ENCODE data around the gene CRTC3.
"Not testable (repeated sequence)": the region's sequence is repeated elsewhere in the genome, so short reads cannot be mapped to it uniquely, and the experiment has no call there.

CRTC3 gene

GRCh38 chr15:90529371-90530249 is at the start of gene CRTC3:
TSS of gene CRTC3 (plus strand) at chr15:90529923. CDS start at chr15:90530072, 149 bp downstream.
- DNase-seq = peak; percentile 45 to 48

- peak; percentile 56 to 79 for DNase-seq
Measured at GRCh38 chr15:90481023-90481422, 48.7 kb upstream of the CRTC3 start.

- DNase-seq = peak in 1 of 2 donors; percentile 34
Measured at GRCh38 chr15:90482124-90483011, 47.4 kb upstream of the CRTC3 start.

GRCh38 chr15:90483012-90483307 is 46.8 kb upstream of the CRTC3 start:
- DNase-seq = no peak

GRCh38 chr15:90483637-90484036 is 46.1 kb upstream of the CRTC3 start:
- DNase-seq = no peak

GRCh38 chr15:90487186-90487585 is 42.5 kb upstream of the CRTC3 start:
- DNase-seq = no peak

- DNase-seq = no peak
Measured at GRCh38 chr15:90489514-90489913, 40.2 kb upstream of the CRTC3 start.

- DNase-seq = no peak
Measured at GRCh38 chr15:90489944-90490343, 39.8 kb upstream of the CRTC3 start.

GRCh38 chr15:90493647-90494046 is 36.1 kb upstream of the CRTC3 start:
- DNase-seq = no peak

- peak in 1 of 2 donors; percentile 36 for DNase-seq
Measured at GRCh38 chr15:90495067-90495466, 34.7 kb upstream of the CRTC3 start.

GRCh38 chr15:90496791-90497190 is 32.9 kb upstream of the CRTC3 start:
- peak; percentile 69 to 74 for DNase-seq

GRCh38 chr15:90497376-90497775 is 32.3 kb upstream of the CRTC3 start:
- peak; percentile 15 to 19 for DNase-seq

- DNase-seq = no peak
Measured at GRCh38 chr15:90497912-90498311, 31.8 kb upstream of the CRTC3 start.

GRCh38 chr15:90500171-90500570 is 29.6 kb upstream of the CRTC3 start:
- peak; percentile 66 to 81 for DNase-seq

- DNase-seq = no peak
Measured at GRCh38 chr15:90501898-90502297, 27.8 kb upstream of the CRTC3 start.

GRCh38 chr15:90510781-90511180 is 18.9 kb upstream of the CRTC3 start:
- DNase-seq = not testable (repeated sequence)

GRCh38 chr15:90511211-90511618 is 18.5 kb upstream of the CRTC3 start:
- not testable (repeated sequence) for DNase-seq

- peak in 1 of 2 donors; percentile 32 for DNase-seq
Measured at GRCh38 chr15:90512276-90512675, 17.4 kb upstream of the CRTC3 start.

GRCh38 chr15:90512981-90513380 is 16.7 kb upstream of the CRTC3 start:
- DNase-seq = peak; percentile 56 to 59

GRCh38 chr15:90513448-90513847 is 16.3 kb upstream of the CRTC3 start:
- no peak for DNase-seq

GRCh38 chr15:90513893-90514292 is 15.8 kb upstream of the CRTC3 start:
- not testable (repeated sequence) for DNase-seq

GRCh38 chr15:90519688-90520087 is 10.0 kb upstream of the CRTC3 start:
- DNase-seq = no peak

GRCh38 chr15:90520365-90520764 is 9.4 kb upstream of the CRTC3 start:
- no peak for DNase-seq

GRCh38 chr15:90523373-90523772 is 6.3 kb upstream of the CRTC3 start:
- no peak for DNase-seq
